PC-3 (cell line): ENCODE data around the gene RARA.

Experiments used
- EZH2phosphoT487 ChIP-seq: fragments of 300-600 bp; sonication (generic); IDR thresholded peaks from 2 replicates; pipeline ENCODE4 v1.6.1; 2018; ENCODE audit warnings: mild to moderate bottlenecking, antibody characterized with exemption, low read length, borderline replicate concordance
- TF ChIP-seq, protein P1 (sequence below): fragments of 300-600 bp; sonication (generic); conservative IDR thresholded peaks from 2 replicates; pipeline ENCODE4 v1.5.1; 2017; ENCODE audit warnings: antibody characterized with exemption, low read depth, mild to moderate bottlenecking, low read length

GRCh38 chr17:40301315-40301714 is 7.7 kb upstream of the RARA start:
- TF ChIP-seq, protein P1, sequence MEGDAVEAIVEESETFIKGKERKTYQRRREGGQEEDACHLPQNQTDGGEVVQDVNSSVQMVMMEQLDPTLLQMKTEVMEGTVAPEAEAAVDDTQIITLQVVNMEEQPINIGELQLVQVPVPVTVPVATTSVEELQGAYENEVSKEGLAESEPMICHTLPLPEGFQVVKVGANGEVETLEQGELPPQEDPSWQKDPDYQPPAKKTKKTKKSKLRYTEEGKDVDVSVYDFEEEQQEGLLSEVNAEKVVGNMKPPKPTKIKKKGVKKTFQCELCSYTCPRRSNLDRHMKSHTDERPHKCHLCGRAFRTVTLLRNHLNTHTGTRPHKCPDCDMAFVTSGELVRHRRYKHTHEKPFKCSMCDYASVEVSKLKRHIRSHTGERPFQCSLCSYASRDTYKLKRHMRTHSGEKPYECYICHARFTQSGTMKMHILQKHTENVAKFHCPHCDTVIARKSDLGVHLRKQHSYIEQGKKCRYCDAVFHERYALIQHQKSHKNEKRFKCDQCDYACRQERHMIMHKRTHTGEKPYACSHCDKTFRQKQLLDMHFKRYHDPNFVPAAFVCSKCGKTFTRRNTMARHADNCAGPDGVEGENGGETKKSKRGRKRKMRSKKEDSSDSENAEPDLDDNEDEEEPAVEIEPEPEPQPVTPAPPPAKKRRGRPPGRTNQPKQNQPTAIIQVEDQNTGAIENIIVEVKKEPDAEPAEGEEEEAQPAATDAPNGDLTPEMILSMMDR = peak; percentile 46; the same call in 1 of the 2 replicates
- TF ChIP-seq EZH2phosphoT487 = no peak
